GM12801 (cell line): ENCODE data around the gene ABCC8.

ENCODE experiments used
- TF ChIP-seq, protein P1 (sequence below): IDR thresholded peaks from one replicate; pipeline ENCODE4 v1.5.1; 2011; ENCODE audit warnings: control low read depth; ENCODE audit not compliant: insufficient read length; ENCODE audit errors: extremely low read depth

ABCC8 gene

DNA sequence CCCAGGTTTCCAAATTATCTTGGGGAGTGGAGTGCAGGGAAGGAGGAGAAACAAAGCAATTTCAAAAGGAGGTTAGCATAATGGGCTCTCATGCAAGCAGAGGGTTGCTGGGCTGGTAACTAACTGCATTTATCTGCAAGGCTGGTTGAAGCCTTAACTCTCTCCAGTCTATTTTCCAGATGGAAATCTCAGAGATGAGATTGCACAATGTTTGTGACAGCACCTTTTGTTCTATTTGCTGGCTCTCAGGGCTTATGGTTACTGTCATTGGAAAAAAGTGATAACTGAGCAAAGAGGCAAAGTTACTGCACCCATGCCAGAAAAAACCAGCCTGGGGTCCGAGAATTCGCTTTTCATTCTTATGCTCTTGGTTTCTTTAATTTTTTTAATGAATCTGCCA, 33.2 kb downstream of the ABCC8 start:
- TF ChIP-seq, protein P1, sequence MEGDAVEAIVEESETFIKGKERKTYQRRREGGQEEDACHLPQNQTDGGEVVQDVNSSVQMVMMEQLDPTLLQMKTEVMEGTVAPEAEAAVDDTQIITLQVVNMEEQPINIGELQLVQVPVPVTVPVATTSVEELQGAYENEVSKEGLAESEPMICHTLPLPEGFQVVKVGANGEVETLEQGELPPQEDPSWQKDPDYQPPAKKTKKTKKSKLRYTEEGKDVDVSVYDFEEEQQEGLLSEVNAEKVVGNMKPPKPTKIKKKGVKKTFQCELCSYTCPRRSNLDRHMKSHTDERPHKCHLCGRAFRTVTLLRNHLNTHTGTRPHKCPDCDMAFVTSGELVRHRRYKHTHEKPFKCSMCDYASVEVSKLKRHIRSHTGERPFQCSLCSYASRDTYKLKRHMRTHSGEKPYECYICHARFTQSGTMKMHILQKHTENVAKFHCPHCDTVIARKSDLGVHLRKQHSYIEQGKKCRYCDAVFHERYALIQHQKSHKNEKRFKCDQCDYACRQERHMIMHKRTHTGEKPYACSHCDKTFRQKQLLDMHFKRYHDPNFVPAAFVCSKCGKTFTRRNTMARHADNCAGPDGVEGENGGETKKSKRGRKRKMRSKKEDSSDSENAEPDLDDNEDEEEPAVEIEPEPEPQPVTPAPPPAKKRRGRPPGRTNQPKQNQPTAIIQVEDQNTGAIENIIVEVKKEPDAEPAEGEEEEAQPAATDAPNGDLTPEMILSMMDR = no peak

DNA sequence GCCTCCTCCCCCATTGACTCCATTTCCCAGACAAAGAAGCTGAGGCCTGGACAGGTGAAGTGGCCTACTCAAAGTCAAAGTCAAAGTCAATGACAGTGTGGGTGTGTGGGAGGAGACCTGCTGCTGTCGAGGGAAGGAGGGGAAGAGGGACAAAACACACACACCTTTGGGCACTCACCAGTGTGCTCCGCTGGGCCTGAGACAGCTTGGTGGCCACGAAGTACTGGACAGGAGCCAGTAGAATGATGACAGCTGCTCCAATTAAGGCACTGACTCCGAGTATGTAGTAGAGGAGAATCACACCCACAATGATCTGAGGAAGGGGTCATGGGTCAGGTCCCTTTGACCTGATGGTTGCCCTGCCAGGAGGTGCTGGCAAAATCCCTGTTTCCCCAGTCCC, 33.6 kb downstream of the ABCC8 start:
- TF ChIP-seq, protein P1 = no peak

DNA sequence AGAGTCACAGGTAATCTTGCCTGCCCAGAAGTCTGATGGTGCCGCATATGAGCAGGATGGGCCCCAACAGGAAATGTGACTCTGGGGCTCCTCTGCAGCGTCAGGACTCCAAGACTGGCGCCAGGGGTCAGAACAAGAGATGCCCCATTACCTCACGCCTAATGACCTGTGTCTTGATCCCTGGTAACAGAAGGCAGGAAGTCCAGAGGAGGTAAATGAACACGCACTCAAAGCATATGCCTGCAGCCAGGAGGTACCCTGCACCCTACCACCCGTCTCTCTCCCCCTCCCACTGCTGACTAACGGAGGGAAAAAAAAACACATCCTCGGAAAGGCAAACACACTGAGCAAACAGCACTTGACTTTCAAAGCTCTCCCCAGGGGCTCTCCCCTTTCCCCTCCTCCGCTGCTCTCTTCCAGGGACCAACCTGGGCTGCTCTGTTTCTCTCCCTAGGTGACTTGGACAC, 37.3 kb downstream of the ABCC8 start:
- TF ChIP-seq, protein P1 = no peak

DNA sequence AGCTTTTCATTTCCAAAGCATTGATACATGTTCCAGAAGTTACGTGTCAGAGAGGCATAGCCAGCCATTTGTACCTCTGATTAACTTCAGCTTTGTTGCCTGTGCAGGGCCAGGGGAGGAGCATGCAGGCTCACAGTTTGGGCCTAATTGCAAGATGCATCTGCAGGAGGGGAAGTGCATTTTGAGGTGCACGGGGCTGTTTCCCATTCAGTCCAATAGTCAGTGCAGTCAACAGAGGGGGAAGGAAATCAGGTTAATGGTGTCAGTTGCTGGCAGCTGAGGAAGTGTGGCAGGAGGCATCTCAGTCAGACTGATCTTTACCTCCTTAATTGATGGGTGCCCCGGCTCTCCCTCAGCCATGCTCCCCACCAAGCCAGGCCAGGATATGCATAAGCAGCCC, 39.3 kb downstream of the ABCC8 start:
- TF ChIP-seq, protein P1 = no peak

DNA sequence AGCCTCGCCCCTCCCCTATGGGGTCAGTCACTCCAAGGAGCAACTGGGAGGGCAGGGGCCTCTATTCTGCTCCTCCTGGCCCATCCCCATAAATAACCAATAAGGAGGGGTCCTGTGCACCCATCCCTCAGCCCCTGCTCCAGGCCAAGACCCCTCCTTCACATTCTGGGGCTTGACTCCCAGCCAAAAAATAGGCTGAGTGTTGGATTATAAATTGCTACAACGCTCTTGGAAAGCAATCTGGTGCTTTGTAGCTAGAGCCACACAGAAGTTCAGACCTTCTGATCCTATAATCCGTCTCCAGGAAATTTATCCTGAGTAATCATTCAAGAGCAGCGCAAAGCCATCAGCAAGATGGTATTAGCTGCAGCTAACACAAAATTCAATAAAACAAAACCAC, 42.5 kb downstream of the ABCC8 start:
- TF ChIP-seq, protein P1 = no peak

DNA sequence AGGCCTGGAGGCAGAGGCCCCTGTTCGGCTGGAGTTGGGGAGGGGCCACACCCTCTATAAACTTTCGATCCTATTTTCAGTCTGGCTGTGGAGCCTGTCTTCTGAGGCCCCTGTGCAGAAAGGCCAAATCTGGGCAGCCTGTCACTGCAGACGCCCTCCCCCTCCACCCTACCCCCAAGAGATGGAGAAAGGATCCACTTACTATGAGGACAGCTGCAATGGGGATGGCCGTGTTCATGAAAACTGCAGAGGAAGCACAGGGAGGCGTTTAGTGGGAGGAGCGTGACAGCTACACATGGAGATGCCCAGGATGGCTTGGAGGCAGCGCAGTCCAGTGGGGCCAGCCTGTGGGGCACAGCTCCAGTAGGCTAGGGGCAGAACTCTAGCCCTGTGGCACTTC, 44.6 kb downstream of the ABCC8 start:
- TF ChIP-seq, protein P1 = no peak

DNA sequence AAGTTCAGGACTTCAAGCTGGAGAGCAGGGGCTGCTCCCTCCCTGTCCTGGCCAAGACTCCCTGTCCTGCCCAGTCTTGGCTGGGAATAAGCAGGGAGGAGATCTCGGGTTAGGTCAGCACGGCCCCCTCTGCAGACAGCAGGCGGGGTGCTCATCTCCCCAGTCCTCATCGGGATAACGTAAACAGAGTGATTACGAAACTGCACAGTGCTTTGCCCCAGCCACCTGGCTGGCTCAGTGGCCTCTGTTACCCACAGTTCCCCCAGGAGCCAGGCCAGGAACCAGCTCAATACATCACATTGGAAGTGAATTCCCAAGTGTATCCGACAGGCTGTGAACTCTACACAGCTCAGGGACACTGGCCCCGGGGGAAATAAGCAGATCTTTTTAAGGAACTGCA, 45.5 kb downstream of the ABCC8 start:
- TF ChIP-seq, protein P1 = no peak

DNA sequence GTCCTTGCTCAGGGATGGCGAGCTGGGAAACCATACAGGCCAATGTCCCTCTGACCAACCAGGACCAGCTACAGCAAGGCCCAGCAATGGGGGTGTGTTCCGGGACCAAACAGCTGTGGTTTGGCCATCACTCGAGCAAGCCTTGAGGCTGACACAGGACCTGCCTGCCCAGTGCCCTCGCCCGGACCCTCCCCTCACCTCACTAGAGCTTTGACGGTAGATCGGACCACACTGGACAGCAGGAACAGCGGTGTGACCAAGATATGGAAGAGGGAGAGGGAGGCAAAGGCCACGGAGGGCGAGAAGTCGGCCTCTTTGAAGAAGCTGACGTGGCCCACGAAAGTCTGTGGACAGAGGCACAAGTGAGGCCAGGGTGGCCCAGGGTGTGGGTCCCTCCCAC, 46.0 kb downstream of the ABCC8 start:
- TF ChIP-seq, protein P1 = no peak
